ENCODE results near the gene HEATR5A.

DNA sequence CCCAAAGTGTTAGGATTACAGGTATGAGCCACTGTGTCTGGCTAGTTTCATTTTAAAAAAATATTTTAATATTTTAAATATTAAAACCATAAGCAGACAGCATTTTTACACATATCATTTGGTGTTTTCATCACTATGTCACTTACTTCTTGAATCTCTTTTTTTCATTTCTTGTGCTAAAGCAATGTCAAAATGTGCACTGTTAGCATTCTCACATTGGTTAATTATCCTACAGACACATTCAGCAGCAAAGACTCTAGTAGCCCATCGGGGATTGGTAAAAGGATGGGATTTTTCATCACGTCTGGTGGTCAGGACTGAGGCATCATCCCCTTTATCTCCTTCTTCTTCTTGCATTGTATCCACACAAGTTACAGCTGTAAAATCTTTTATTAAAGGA is 96.9 kb downstream of the HEATR5A start:
- TF ChIP-seq, protein P1, sequence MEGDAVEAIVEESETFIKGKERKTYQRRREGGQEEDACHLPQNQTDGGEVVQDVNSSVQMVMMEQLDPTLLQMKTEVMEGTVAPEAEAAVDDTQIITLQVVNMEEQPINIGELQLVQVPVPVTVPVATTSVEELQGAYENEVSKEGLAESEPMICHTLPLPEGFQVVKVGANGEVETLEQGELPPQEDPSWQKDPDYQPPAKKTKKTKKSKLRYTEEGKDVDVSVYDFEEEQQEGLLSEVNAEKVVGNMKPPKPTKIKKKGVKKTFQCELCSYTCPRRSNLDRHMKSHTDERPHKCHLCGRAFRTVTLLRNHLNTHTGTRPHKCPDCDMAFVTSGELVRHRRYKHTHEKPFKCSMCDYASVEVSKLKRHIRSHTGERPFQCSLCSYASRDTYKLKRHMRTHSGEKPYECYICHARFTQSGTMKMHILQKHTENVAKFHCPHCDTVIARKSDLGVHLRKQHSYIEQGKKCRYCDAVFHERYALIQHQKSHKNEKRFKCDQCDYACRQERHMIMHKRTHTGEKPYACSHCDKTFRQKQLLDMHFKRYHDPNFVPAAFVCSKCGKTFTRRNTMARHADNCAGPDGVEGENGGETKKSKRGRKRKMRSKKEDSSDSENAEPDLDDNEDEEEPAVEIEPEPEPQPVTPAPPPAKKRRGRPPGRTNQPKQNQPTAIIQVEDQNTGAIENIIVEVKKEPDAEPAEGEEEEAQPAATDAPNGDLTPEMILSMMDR (IDR thresholded peaks at IDR 0.05): no peak
- TF ChIP-seq POLR2A (IDR thresholded peaks at IDR 0.05): no peak

All from Peyer's patch (tissue), 4 donors.